ENCODE data around the gene RASGRF2.

GRCh38 chr5:81225463-81225862, 265.3 kb downstream of the RASGRF2 start:
- no peak for TF ChIP-seq CTCF (IDR thresholded peaks at IDR 0.05; ENCODE audit: insufficient read depth, low read length)
- TF ChIP-seq GABPA (IDR thresholded peaks at IDR 0.05; ENCODE audit: low read depth): no peak
- no peak for TF ChIP-seq POLR2AphosphoS5 (IDR thresholded peaks at IDR 0.05; ENCODE audit: low read depth)
- TF ChIP-seq REST (IDR thresholded peaks at IDR 0.05; ENCODE audit: insufficient replicate concordance, low read depth): no peak
